Breast epithelium (tissue), 3 donors: ENCODE results near the gene NPIPB6.

ENCODE experiments used
- CTCF ChIP-seq, 3 donors: fragments of 450-650 bp; IDR thresholded peaks; one replicate each; pipeline ENCODE4 v1.5.1; 2016 to 2017; ENCODE audit warnings: antibody characterized with exemption in 3 of 3, mild to moderate bottlenecking in 3 of 3, moderate library complexity in 3 of 3
- POLR2A ChIP-seq: fragments of 450-650 bp; IDR thresholded peaks from one replicate; pipeline ENCODE4 v1.6.1; 2016; ENCODE audit warnings: antibody characterized with exemption, mild to moderate bottlenecking, moderate library complexity
- POLR2AphosphoS5 ChIP-seq, 3 donors: sonication (generic); formaldehyde crosslinking; IDR thresholded peaks; one replicate each; pipeline ENCODE4 v1.6.1; 2017; ENCODE audit warnings: antibody characterized with exemption in 3 of 3

DNA sequence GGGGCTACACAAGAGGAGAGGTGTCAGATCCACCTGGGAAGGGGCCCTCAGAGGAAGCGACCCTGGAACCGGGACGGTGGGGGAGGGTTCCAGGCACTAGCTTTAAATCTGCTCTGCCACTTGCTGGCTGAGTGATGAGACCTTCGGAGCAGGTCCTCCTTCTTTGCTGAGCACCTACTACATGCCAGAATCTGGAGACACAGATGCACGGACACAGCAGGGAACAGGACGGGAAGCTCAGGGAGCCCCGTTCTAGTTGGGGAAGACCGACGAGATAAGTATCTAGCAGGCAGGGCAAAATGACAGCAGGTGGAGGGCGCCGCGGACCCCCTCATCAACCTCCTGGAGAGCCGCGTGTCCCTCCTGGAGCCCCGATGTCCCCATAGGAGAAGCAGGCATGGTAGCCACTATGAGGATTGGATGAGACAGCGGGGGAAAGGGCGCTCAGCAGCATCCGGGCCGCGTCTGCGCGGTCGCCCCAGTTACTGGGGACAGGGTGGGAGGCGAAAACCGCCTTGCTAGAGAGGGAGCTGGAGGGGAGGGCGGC lies 43.8 kb downstream of the NPIPB6 start:
- TF ChIP-seq CTCF (IDR thresholded peaks at IDR 0.05) (no peak), POLR2A (no peak), POLR2AphosphoS5 (IDR thresholded peaks at IDR 0.05) (no peak)
